HG02885 (cell line): Measurements from ENCODE around the gene NECAP2.

Experiments
- ATAC-seq: cut with Tn5 transposase; IDR thresholded peaks from one replicate; pipeline ENCODE4 v1.9.1; 2021; ENCODE audit warnings: mild to moderate bottlenecking; ENCODE audit not compliant: unreplicated experiment, poor library complexity

The NECAP2 gene

GRCh38 chr1:16425125-16426025 is 15.1 kb upstream of the NECAP2 start:
- ATAC-seq = no peak

- no peak for ATAC-seq
Measured at GRCh38 chr1:16430606-16431005, 9.9 kb upstream of the NECAP2 start.

GRCh38 chr1:16433030-16433429 is 7.5 kb upstream of the NECAP2 start:
- ATAC-seq = no peak

GRCh38 chr1:16434007-16434406 is 6.5 kb upstream of the NECAP2 start:
- ATAC-seq = no peak

- ATAC-seq = no peak
Measured at GRCh38 chr1:16434501-16434900, 6.0 kb upstream of the NECAP2 start.

- no peak for ATAC-seq
Measured at GRCh38 chr1:16436946-16437474, 3.5 kb upstream of the NECAP2 start, which contains the start of gene SPATA21. Gene SPATA21 (minus strand): TSS chr1:16437424. CDS start chr1:16431371, 6,053 bp downstream.

GRCh38 chr1:16438516-16438915 is 2.0 kb upstream of the NECAP2 start:
- ATAC-seq = no peak

GRCh38 chr1:16438924-16439323 is 1.6 kb upstream of the NECAP2 start:
- no peak for ATAC-seq

GRCh38 chr1:16440131-16440469 is 424 bp upstream of the NECAP2 start:
- ATAC-seq = peak; percentile 28

GRCh38 chr1:16441282-16441665 is 750 bp downstream of the NECAP2 start:
- ATAC-seq = no peak

- ATAC-seq = no peak
Measured at GRCh38 chr1:16442265-16442664, 1.7 kb downstream of the NECAP2 start.

GRCh38 chr1:16442941-16443340 is 2.4 kb downstream of the NECAP2 start:
- ATAC-seq = no peak

GRCh38 chr1:16443975-16444770 is 3.6 kb downstream of the NECAP2 start:
- no peak for ATAC-seq

- no peak for ATAC-seq
Measured at GRCh38 chr1:16445052-16445451, 4.5 kb downstream of the NECAP2 start.

GRCh38 chr1:16446116-16446515 is 5.6 kb downstream of the NECAP2 start:
- no peak for ATAC-seq

GRCh38 chr1:16447641-16448040 is 7.1 kb downstream of the NECAP2 start:
- ATAC-seq = no peak

GRCh38 chr1:16449065-16449464 is 8.5 kb downstream of the NECAP2 start:
- no peak for ATAC-seq

- no peak for ATAC-seq
Measured at GRCh38 chr1:16449666-16450065, 9.1 kb downstream of the NECAP2 start.

- ATAC-seq = no peak
Measured at GRCh38 chr1:16450863-16451481, 10.4 kb downstream of the NECAP2 start.

GRCh38 chr1:16451841-16452528 is 11.5 kb downstream of the NECAP2 start:
- no peak for ATAC-seq
